Activated CD4-positive, alpha-beta T cell treated with anti-CD3 and anti-CD28 coated beads for 36 hours (primary cell): ENCODE data around the gene UNC93A. TPM values are rescaled to one million over a fixed set of nuclear protein-coding genes. Genes with fewer than 3 reads are reported as not detected.

Source experiments
- ATAC-seq: fragments of 200-7000 bp; cut with Tn5 transposase; one replicate; pipeline ENCODE4 v1.10.0; 2021; ENCODE audit warnings: mild to moderate bottlenecking, moderate library complexity
- CTCF ChIA-PET: fragments of 350-600 bp; sonication (Branson Sonifier 250); formaldehyde crosslinking; loops from one replicate; lab custom pipeline; 2021; ENCODE audit warnings: antibody characterized with exemption; lab: Charles Lee
- POLR2A ChIA-PET: fragments of 350-600 bp; sonication (Branson Sonifier 250); formaldehyde crosslinking; loops from one replicate; lab custom pipeline; 2021; ENCODE audit warnings: antibody characterized with exemption, inconsistent platforms; lab: Charles Lee
- DNase-seq: peaks from one replicate; pipeline ENCODE4 v3.0.0-alpha.2; 2020
- H3K27ac Mint-ChIP-seq: one replicate; pipeline ENCODE4 v1.8.0; 2021; ENCODE audit warnings: mixed read lengths
- H3K27me3 Mint-ChIP-seq: one replicate; pipeline ENCODE4 v1.8.0; 2021; ENCODE audit warnings: mixed read lengths
- H3K36me3 Mint-ChIP-seq: one replicate; pipeline ENCODE4 v1.8.0; 2021; ENCODE audit warnings: low read depth, mixed read lengths
- H3K4me1 Mint-ChIP-seq: one replicate; pipeline ENCODE4 v1.8.0; 2021; ENCODE audit warnings: mixed read lengths
- H3K4me3 Mint-ChIP-seq: one replicate; pipeline ENCODE4 v1.8.0; 2021; ENCODE audit warnings: mild to moderate bottlenecking, moderate library complexity, mixed read lengths
- H3K9me3 Mint-ChIP-seq: one replicate; pipeline ENCODE4 v1.8.0; 2021; ENCODE audit warnings: low read depth, mixed read lengths
- intact Hi-C, 2 experiments: fragments of 100-400 bp; cut with DNase I in 1 of 2; cut with micrococcal nuclease in 1 of 2; formaldehyde crosslinking; loops; one replicate each; pipeline versions ENCODE4 v1.14.2 to v1.15.1; 2022 to 2024; cut with DNase I, micrococcal nuclease
- total RNA-seq, 2 experiments: library from RNA; stranded (reverse); gene quantifications; one replicate each; pipeline ENCODE4 v1.2.3, GENCODE V29; 2021

Gene UNC93A
- total RNA-seq, 2 experiments from 2014 or later: not detected

- CTCF ChIA-PET: interaction anchor here (0.7 to 1.1 kb wide), 2 partner anchors 12 to 14 kb away, joined by 3 to 6 read pairs; no protein-coding TSS in a partner anchor
- ATAC-seq (no peak), DNase-seq (peak; percentile 31)
- POLR2A ChIA-PET: no interaction called here
- Mint-ChIP-seq H3K9me3 (no peaks in the 10 kb centered on the region), H3K27ac (no peak overlapping the region), H3K4me1 (peaks cover 6% of the 10 kb centered on the region), H3K4me3 (no peak overlapping the region), H3K36me3 (no peaks in the 10 kb centered on the region), H3K27me3 (peaks cover 6% of the 10 kb centered on the region)
- intact Hi-C loops: no loop called here
Observed at GRCh38 chr6:167336844-167337630, 45.9 kb downstream of the UNC93A start.

- intact Hi-C loops: no loop called here
- Mint-ChIP-seq H3K9me3 (no peaks in the 10 kb centered on the region), H3K4me1 (peaks cover 6% of the 10 kb centered on the region), H3K36me3 (no peaks in the 10 kb centered on the region), H3K27me3 (peaks cover 5% of the 10 kb centered on the region), H3K27ac (no peak overlapping the region), H3K4me3 (no peak overlapping the region)
- CTCF ChIA-PET: no interaction called here
- POLR2A ChIA-PET: no interaction called here
- no peak for DNase-seq
- no peak for ATAC-seq
Observed at GRCh38 chr6:167337675-167338449, 46.7 kb downstream of the UNC93A start.

- ChIA-PET CTCF (no interaction called here), POLR2A (no interaction called here)
- ATAC-seq (no peak), DNase-seq (no peak)
- Mint-ChIP-seq H3K4me1 (peaks cover 6% of the 10 kb centered on the region), H3K9me3 (no peaks in the 10 kb centered on the region), H3K27me3 (peaks cover 5% of the 10 kb centered on the region), H3K4me3 (no peak overlapping the region), H3K36me3 (no peaks in the 10 kb centered on the region), H3K27ac (no peak overlapping the region)
- intact Hi-C loops: no loop called here
Observed at GRCh38 chr6:167338541-167339117, 47.5 kb downstream of the UNC93A start.

GRCh38 chr6:167341038-167341583 is 50.0 kb downstream of the UNC93A start:
- H3K9me3 Mint-ChIP-seq: no peaks in the 10 kb centered on the region
- peaks cover 9% of the 10 kb centered on the region for H3K27me3 Mint-ChIP-seq
- no peak overlapping the region for H3K4me3 Mint-ChIP-seq
- CTCF ChIA-PET: interaction anchor here (0.9 kb wide), 2 partner anchors 10 to 11 kb away, joined by 3 read pairs; no protein-coding TSS in a partner anchor
- H3K4me1 Mint-ChIP-seq: peaks cover 6% of the 10 kb centered on the region
- POLR2A ChIA-PET: no interaction called here
- intact Hi-C loops: no loop called here
- no peak for ATAC-seq
- H3K27ac Mint-ChIP-seq: no peak overlapping the region
- no peak for DNase-seq
- H3K36me3 Mint-ChIP-seq: no peaks in the 10 kb centered on the region

GRCh38 chr6:167341665-167342655 is 50.8 kb downstream of the UNC93A start:
- ATAC-seq: no peak
- Mint-ChIP-seq H3K27me3 (peaks cover 9% of the 10 kb centered on the region), H3K4me3 (no peak overlapping the region), H3K36me3 (no peaks in the 10 kb centered on the region), H3K27ac (no peak overlapping the region), H3K4me1 (peaks cover 4% of the 10 kb centered on the region), H3K9me3 (no peaks in the 10 kb centered on the region)
- ChIA-PET POLR2A (no interaction called here), CTCF (interaction anchor here (0.9 to 1.6 kb wide), 3 partner anchors 9 to 12 kb away, joined by 3 read pairs; no protein-coding TSS in a partner anchor)
- no peak for DNase-seq
- intact Hi-C loops: no loop called here

- Mint-ChIP-seq H3K27ac (no peak overlapping the region), H3K9me3 (no peaks in the 10 kb centered on the region), H3K4me3 (no peak overlapping the region), H3K36me3 (no peaks in the 10 kb centered on the region), H3K4me1 (no peaks in the 10 kb centered on the region), H3K27me3 (peaks cover 11% of the 10 kb centered on the region)
- no peak for ATAC-seq
- intact Hi-C loops: no loop called here
- POLR2A ChIA-PET: interaction anchor here (0.6 kb wide), 1 partner anchor 8 kb away, joined by 6 read pairs; no protein-coding TSS in a partner anchor
- CTCF ChIA-PET: interaction anchor here (1.6 kb wide), 1 partner anchor 14 kb away, joined by 3 read pairs; no protein-coding TSS in a partner anchor
- DNase-seq: no peak
Observed at GRCh38 chr6:167342879-167343610, 51.9 kb downstream of the UNC93A start.

- Mint-ChIP-seq H3K36me3 (no peaks in the 10 kb centered on the region), H3K27me3 (peaks cover 27% of the 10 kb centered on the region), H3K27ac (no peak overlapping the region), H3K9me3 (no peaks in the 10 kb centered on the region), H3K4me3 (no peak overlapping the region), H3K4me1 (peaks cover 8% of the 10 kb centered on the region)
- ATAC-seq: no peak
- ChIA-PET CTCF (no interaction called here), POLR2A (no interaction called here)
- no peak for DNase-seq
- intact Hi-C loops: no loop called here
Observed at GRCh38 chr6:167345348-167345747, 54.2 kb downstream of the UNC93A start.

GRCh38 chr6:167345960-167346359 is 54.8 kb downstream of the UNC93A start:
- CTCF ChIA-PET: no interaction called here
- Mint-ChIP-seq H3K36me3 (no peaks in the 10 kb centered on the region), H3K27me3 (peaks cover 27% of the 10 kb centered on the region)

GRCh38 chr6:167347226-167347625 is 56.1 kb downstream of the UNC93A start:
- DNase-seq (no peak), ATAC-seq (no peak)
- intact Hi-C loops: no loop called here
- H3K36me3 Mint-ChIP-seq: no peaks in the 10 kb centered on the region
- no peak overlapping the region for H3K4me3 Mint-ChIP-seq
- peaks cover 24% of the 10 kb centered on the region for H3K4me1 Mint-ChIP-seq
- no peak overlapping the region for H3K27ac Mint-ChIP-seq
- ChIA-PET POLR2A (no interaction called here), CTCF (interaction anchor here (0.9 kb wide), 1 partner anchor 18 kb away, joined by 4 read pairs; no protein-coding TSS in a partner anchor)
- peaks cover 27% of the 10 kb centered on the region for H3K27me3 Mint-ChIP-seq
- H3K9me3 Mint-ChIP-seq: no peaks in the 10 kb centered on the region

More at GRCh38 chr6:167345960-167346359, 54.8 kb downstream of the UNC93A start:
- DNase-seq: no peak
- peaks cover 11% of the 10 kb centered on the region for H3K4me1 Mint-ChIP-seq
- H3K4me3 Mint-ChIP-seq: no peak overlapping the region
- no peak for ATAC-seq
- intact Hi-C loops: no loop called here
- POLR2A ChIA-PET: no interaction called here
- no peak overlapping the region for H3K27ac Mint-ChIP-seq
- H3K9me3 Mint-ChIP-seq: no peaks in the 10 kb centered on the region
